Neuronal stem cell (in vitro differentiated cells): ENCODE measurements around the gene RAD51B.

Experiments used
- DNase-seq: peaks from one replicate; pipeline ENCODE4 v3.0.0-alpha.2; 2013; ENCODE audit warnings: low spot score
- H2AFZ ChIP-seq: one replicate; pipeline ENCODE4 v1.6.1; 2013; ENCODE audit warnings: mild to moderate bottlenecking, low read length, inconsistent platforms
- H2AK5ac ChIP-seq: 2 replicates; pipeline ENCODE4 v1.6.1; 2013; ENCODE audit warnings: low read depth, mild to moderate bottlenecking, inconsistent platforms, low read length, moderate library complexity, mixed read lengths
- H2BK120ac ChIP-seq: 2 replicates; pipeline ENCODE4 v1.6.1; 2013; ENCODE audit warnings: low read depth, mild to moderate bottlenecking, inconsistent platforms, low read length, moderate library complexity, mixed read lengths
- H2BK12ac ChIP-seq: one replicate; pipeline ENCODE4 v1.6.1; 2013; ENCODE audit warnings: low read length, inconsistent platforms
- H2BK15ac ChIP-seq: 2 replicates; pipeline ENCODE4 v1.6.1; 2013; ENCODE audit warnings: mild to moderate bottlenecking, low read length, inconsistent platforms, mixed read lengths
- H2BK5ac ChIP-seq: one replicate; pipeline ENCODE4 v1.6.1; 2013; ENCODE audit warnings: inconsistent platforms, mild to moderate bottlenecking, low read length, moderate library complexity
- H3K14ac ChIP-seq: one replicate; pipeline ENCODE4 v1.6.1; 2013; ENCODE audit warnings: low read length, inconsistent platforms
- H3K18ac ChIP-seq: 2 replicates; pipeline ENCODE4 v1.6.1; 2013; ENCODE audit warnings: low read length, inconsistent platforms
- H3K23ac ChIP-seq: 2 replicates; pipeline ENCODE4 v1.6.1; 2013; ENCODE audit warnings: low read depth, mild to moderate bottlenecking, mixed read lengths, low read length, inconsistent platforms; ENCODE audit not compliant: poor library complexity
- H3K27ac ChIP-seq: replicated peaks from 3 replicates; pipeline ENCODE4 v1.5.1; 2013; ENCODE audit warnings: low read length, inconsistent platforms
- H3K27me3 ChIP-seq, 3 experiments: 2 replicates each; pipeline ENCODE4 v1.6.1; 2013; ENCODE audit warnings: low read length in 3 of 3, mild to moderate bottlenecking in 2 of 3, inconsistent platforms in 1 of 3, low read depth in 1 of 3, mixed read lengths in 1 of 3, moderate library complexity in 1 of 3; ENCODE audit not compliant: control insufficient read depth in 3 of 3, insufficient read depth in 3 of 3
- H3K36me3 ChIP-seq, 2 donors: replicated peaks in 1 of 2; 2 replicates each; pipeline ENCODE4 v1.6.1; 2013; ENCODE audit warnings: low read length in 2 of 2; ENCODE audit not compliant: control insufficient read depth in 2 of 2, insufficient read depth in 2 of 2
- H3K4ac ChIP-seq: 2 replicates; pipeline ENCODE4 v1.6.1; 2013; ENCODE audit warnings: inconsistent platforms, mild to moderate bottlenecking, low read length, moderate library complexity
- H3K4me1 ChIP-seq, 2 donors: 1 replicate in 1 of 2; 2 replicates in 1 of 2; pipeline ENCODE4 v1.6.1; 2013; ENCODE audit warnings: low read length in 2 of 2, low read depth in 1 of 2; ENCODE audit not compliant: control insufficient read depth in 2 of 2, insufficient read depth in 1 of 2
- H3K4me2 ChIP-seq: one replicate; pipeline ENCODE4 v1.6.1; 2013; ENCODE audit warnings: mild to moderate bottlenecking, low read length, inconsistent platforms; ENCODE audit not compliant: insufficient read depth, poor library complexity, severe bottlenecking
- H3K4me3 ChIP-seq, 2 donors: 2 replicates each; pipeline ENCODE4 v1.5.1; 2013; ENCODE audit warnings: low read length in 2 of 2, mild to moderate bottlenecking in 2 of 2, inconsistent platforms in 1 of 2, moderate library complexity in 1 of 2
- H3K79me1 ChIP-seq: one replicate; pipeline ENCODE4 v1.6.1; 2013; ENCODE audit warnings: low read depth, mild to moderate bottlenecking, inconsistent platforms, low read length, moderate library complexity
- H3K9ac ChIP-seq: one replicate; pipeline ENCODE4 v1.6.1; 2013; ENCODE audit warnings: mild to moderate bottlenecking, low read depth, low read length, inconsistent platforms; ENCODE audit not compliant: poor library complexity
- H3K9me3 ChIP-seq, 2 donors: replicated peaks in 1 of 2; 2 replicates each; pipeline versions ENCODE3 to v1.6.1; 2013; ENCODE audit warnings: low read length in 2 of 2, mild to moderate bottlenecking in 2 of 2, inconsistent platforms in 1 of 2, low read depth in 1 of 2, mixed read lengths in 1 of 2, moderate library complexity in 1 of 2; ENCODE audit not compliant: control insufficient read depth in 2 of 2, insufficient read depth in 1 of 2
- H4K8ac ChIP-seq: one replicate; pipeline ENCODE4 v1.6.1; 2013; ENCODE audit warnings: low read depth, mild to moderate bottlenecking, inconsistent platforms, low read length, moderate library complexity
- H4K91ac ChIP-seq: one replicate; pipeline ENCODE4 v1.6.1; 2013; ENCODE audit warnings: low read length, low read depth, mild to moderate bottlenecking, inconsistent platforms; ENCODE audit not compliant: poor library complexity
- whole genome bisulfite sequencing, 2 donors: extraction: QIAGEN DNeasy Blood & Tissue Kit; methylation state at CpG; one replicate each; pipeline ENCODE4 v1.1.7; 2013; ENCODE audit warnings: missing lambda C conversion rate in 2 of 2, mixed read lengths in 1 of 2; ENCODE audit not compliant: insufficient read length in 2 of 2, insufficient replicate concordance in 1 of 2; ENCODE audit errors: extremely low coverage in 2 of 2; 5-methylcytosine and 5-hydroxymethylcytosine counted together

Gene RAD51B

GRCh38 chr14:68510201-68511128, 690.9 kb downstream of the RAD51B start:
- Histone ChIP-seq H4K91ac (no peak overlapping the region), H2AK5ac (peak overlapping the region; percentile 38), H3K14ac (no peak overlapping the region), H3K27ac (no peak overlapping the region), H3K27me3 (no peaks in the 10 kb centered on the region), H3K4me1 (peaks cover 22 to 23% of the 10 kb centered on the region in 2 donors), H3K23ac (no peak overlapping the region), H2BK12ac (no peak overlapping the region), H3K79me1 (no peaks in the 10 kb centered on the region), H3K9ac (no peak overlapping the region), H3K4me2 (no peak overlapping the region), H2BK120ac (no peak overlapping the region), H3K4ac (peak overlapping the region; percentile 8), H3K18ac (peak overlapping the region; percentile 66), H3K4me3 (no peak overlapping the region), H2BK15ac (peak overlapping the region; percentile 18), H3K9me3 (peaks cover 0 to 17% of the 10 kb centered on the region in 2 donors), H2AFZ (no peak overlapping the region), H4K8ac (no peak overlapping the region), H3K36me3 (no peaks in the 10 kb centered on the region), H2BK5ac (no peak overlapping the region)
- WGBS, 2 donors = no CpG with 5 or more reads among the region's 11 CpGs
- DNase-seq = no peak

- no peak overlapping the region for H3K27ac ChIP-seq
- no peaks in the 10 kb centered on the region for H3K79me1 ChIP-seq
- no CpG with 5 or more reads among the region's 4 CpGs for WGBS, 2 donors
- H2BK12ac ChIP-seq = no peak overlapping the region
- peak overlapping the region; percentile 38 for H2AK5ac ChIP-seq
- DNase-seq = no peak
- peak overlapping the region; percentile 8 for H3K4ac ChIP-seq
- no peaks in the 10 kb centered on the region for H3K36me3 ChIP-seq
- no peak overlapping the region for H3K14ac ChIP-seq
- no peak overlapping the region for H2BK120ac ChIP-seq
- H4K91ac ChIP-seq = no peak overlapping the region
- H4K8ac ChIP-seq = no peak overlapping the region
- H3K9ac ChIP-seq = no peak overlapping the region
- no peak overlapping the region for H3K18ac ChIP-seq
- H3K4me3 ChIP-seq = no peak overlapping the region
- H2BK15ac ChIP-seq = peak overlapping the region; percentile 18
- no peak overlapping the region for H3K23ac ChIP-seq
- peaks cover 0 to 17% of the 10 kb centered on the region in 2 donors for H3K9me3 ChIP-seq
- H2AFZ ChIP-seq = no peak overlapping the region
- no peaks in the 10 kb centered on the region for H3K27me3 ChIP-seq
- H3K4me2 ChIP-seq = no peak overlapping the region
- peaks cover 14 to 17% of the 10 kb centered on the region in 2 donors for H3K4me1 ChIP-seq
- H2BK5ac ChIP-seq = no peak overlapping the region
Measured at GRCh38 chr14:68511129-68512047, 691.8 kb downstream of the RAD51B start.

- Histone ChIP-seq H2BK120ac (no peak overlapping the region), H3K4me3 (no peak overlapping the region), H3K9ac (no peak overlapping the region), H2BK12ac (no peak overlapping the region), H3K4me1 (peaks cover 7 to 16% of the 10 kb centered on the region in 2 donors), H3K27me3 (no peaks in the 10 kb centered on the region), H4K8ac (no peak overlapping the region), H2AFZ (no peak overlapping the region), H3K4ac (no peak overlapping the region), H2AK5ac (peak overlapping the region; percentile 31), H3K9me3 (peaks cover 0 to 17% of the 10 kb centered on the region in 2 donors), H3K27ac (no peak overlapping the region), H3K14ac (no peak overlapping the region), H3K23ac (no peak overlapping the region), H3K36me3 (no peaks in the 10 kb centered on the region), H3K4me2 (no peak overlapping the region), H4K91ac (no peak overlapping the region), H3K79me1 (no peaks in the 10 kb centered on the region), H2BK15ac (peak overlapping the region; percentile 84), H3K18ac (peak overlapping the region; percentile 77), H2BK5ac (no peak overlapping the region)
- DNase-seq = no peak
- WGBS, 2 donors = no CpG with 5 or more reads among the region's 6 CpGs
Measured at GRCh38 chr14:68512088-68512487, 692.5 kb downstream of the RAD51B start.
